ENCODE measurements around the gene FAM193A.

DNA sequence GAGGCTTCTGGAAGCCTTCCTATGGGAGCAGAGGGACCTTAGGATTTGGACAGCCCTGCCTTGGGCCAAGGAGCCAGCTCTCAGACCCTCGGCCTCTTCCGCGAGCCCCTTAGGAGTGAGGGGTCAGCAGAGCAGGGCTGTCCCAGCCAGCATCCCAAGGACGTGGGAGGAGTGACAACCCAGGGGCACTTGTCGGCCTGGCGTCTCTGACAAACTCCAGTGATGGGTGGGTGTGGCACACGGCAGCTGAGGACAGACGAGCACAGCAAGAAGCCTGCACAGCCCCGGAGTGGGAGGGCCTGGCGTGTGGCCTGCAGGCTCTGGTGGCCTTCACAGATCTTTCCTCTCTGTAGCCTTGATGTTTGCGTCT is 231.2 kb downstream of the FAM193A start:
- TF ChIP-seq, protein P1, sequence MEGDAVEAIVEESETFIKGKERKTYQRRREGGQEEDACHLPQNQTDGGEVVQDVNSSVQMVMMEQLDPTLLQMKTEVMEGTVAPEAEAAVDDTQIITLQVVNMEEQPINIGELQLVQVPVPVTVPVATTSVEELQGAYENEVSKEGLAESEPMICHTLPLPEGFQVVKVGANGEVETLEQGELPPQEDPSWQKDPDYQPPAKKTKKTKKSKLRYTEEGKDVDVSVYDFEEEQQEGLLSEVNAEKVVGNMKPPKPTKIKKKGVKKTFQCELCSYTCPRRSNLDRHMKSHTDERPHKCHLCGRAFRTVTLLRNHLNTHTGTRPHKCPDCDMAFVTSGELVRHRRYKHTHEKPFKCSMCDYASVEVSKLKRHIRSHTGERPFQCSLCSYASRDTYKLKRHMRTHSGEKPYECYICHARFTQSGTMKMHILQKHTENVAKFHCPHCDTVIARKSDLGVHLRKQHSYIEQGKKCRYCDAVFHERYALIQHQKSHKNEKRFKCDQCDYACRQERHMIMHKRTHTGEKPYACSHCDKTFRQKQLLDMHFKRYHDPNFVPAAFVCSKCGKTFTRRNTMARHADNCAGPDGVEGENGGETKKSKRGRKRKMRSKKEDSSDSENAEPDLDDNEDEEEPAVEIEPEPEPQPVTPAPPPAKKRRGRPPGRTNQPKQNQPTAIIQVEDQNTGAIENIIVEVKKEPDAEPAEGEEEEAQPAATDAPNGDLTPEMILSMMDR (IDR thresholded peaks at IDR 0.05 in 4 of 5, conservative IDR thresholded peaks at IDR 0.05 in 1 of 5): no peak
- no peak for TF ChIP-seq POLR2A (IDR thresholded peaks at IDR 0.05)

Measured in gastrocnemius medialis (tissue), 4 donors.